ENCODE data around the gene IDUA. TPM values are rescaled to one million over a fixed set of nuclear protein-coding genes. Genes with fewer than 3 reads are reported as not detected.

The IDUA gene
- 2.0 and 20.7 TPM in 2 replicates for total RNA-seq

DNA sequence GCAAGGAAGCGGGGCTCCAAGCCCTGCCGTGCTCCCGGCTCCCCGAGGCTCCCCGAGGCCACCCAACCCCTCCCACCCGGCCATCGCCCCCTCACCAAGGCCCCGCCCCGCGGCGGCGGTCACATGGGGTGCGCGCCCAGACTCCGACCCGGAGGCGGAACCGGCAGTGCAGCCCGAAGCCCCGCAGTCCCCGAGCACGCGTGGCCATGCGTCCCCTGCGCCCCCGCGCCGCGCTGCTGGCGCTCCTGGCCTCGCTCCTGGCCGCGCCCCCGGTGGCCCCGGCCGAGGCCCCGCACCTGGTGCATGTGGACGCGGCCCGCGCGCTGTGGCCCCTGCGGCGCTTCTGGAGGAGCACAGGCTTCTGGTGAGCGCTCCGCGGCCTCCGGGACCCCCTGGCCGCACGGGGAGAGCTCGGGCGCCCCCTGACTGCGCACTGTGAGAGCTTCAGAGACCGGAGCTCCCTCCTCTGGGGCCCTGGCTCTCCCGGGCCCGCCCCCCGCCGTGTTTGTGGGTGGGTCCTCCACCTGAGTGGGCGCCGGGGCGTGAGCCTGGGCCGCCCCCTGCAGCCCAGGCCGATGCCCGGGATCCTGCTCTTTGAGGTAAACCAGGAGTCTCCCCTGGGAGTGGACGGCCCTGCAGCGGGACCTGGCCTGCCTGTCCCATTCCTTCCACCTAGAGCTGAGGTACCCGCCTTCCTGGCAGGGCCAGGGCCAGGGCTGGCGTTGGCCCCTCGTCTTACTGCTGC lies at the start of gene IDUA:
IDUA (plus strand) TSS at position 166 of the 745 bp plus-strand sequence; CDS start at position 207, 41 bp downstream.

DNA sequence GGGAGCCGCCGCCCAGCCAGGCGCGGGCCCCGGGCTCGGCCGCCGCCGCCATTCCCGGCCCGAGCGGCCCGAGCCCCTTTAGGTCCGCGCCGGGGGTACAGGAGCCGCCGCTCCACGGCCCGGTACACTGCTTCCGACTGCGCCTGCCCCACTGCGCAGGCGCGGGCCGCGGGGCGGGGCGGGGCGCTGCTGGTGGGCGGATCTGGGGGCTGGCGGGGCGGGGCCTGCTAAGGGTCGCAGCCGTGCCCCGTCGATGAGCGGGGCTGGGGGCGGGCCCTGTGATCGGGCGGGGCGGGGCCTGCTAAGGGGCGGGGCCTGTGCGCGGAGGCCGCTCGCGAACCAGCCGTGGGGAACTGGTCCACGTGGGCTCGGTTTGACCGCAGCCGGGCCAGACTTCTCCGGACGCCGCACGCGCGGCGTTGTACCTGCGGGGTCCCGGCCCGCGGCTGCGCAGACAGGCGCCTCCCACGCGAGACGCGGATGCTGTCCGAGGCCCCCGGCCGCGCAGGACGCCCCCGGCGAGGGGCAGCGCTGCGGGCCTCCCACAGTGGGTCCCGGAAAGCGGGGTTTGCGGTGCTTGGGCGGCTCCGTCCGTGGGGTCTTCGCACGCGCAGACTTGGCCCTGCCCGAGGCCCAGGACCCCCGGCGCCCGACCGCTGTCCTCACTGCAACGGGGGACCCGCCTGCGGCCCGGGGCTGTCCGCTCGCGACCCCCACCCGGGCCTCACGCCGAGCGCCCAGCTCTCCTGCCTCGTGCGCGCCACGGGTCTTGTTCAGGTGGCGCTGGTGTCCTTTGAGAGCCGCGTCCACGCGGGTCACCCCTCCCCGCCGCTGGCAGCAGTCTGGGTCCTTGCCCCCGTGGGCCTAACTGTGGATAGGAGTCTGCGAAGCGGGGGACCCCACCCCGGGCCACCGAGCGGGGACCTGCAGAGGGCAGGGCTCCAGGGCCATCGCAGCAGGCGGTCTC lies 13.1 kb upstream of the IDUA start, which contains the start of gene DGKQ:
DGKQ (minus strand) TSS at position 139 of the 967 bp plus-strand sequence; CDS start at position 52, 87 bp downstream.

DNA sequence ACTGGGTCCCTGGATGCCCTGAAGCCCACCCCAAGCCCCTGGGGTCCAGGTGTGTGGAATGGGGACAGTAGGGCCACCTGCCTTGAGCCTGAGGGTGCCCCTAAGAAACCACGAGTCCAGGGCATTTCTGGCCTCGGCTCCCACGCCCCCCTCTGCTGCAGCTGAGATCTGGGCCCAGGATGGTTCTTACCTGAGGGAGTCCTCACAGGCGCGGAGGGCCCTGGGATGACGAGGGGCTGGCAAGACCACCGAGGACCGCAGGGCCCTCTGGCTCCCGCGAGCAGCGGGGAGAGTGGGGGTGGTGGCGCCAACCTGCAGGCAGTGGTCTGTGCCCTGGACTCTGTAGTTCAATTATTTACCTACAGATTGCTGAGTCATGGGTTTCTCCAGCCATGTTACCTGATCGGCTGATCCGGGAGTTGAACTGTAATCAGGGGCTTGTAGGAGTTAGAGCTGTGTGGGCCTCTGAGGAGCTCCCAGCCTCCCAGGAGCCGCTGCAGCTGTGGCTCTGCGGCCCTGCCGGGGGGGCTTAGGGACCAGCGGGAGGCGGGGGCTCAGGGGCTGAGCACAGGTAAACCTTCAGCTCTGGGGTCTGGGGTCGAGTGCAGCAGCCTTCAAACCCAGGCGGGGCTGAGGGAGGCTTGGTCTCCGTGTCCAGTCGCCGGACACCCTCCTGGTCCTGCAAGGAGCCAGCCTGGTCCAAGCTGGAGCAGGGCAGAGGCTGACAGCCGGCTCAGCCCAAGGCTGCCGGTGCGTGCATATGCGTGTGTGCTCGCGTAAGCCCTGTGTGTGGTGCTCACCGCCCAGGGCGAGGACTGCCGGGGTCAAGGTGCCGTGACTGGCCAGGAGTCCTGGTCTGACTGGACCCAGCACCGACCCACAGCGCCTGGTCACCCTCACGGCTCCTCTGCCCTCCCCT lies 6.5 kb downstream of the IDUA start, which contains the start of gene SLC26A1:
SLC26A1 (minus strand) TSS at position 294 of the 919 bp plus-strand sequence. CDS start 1,701 bp downstream, outside the sequence.

DNA sequence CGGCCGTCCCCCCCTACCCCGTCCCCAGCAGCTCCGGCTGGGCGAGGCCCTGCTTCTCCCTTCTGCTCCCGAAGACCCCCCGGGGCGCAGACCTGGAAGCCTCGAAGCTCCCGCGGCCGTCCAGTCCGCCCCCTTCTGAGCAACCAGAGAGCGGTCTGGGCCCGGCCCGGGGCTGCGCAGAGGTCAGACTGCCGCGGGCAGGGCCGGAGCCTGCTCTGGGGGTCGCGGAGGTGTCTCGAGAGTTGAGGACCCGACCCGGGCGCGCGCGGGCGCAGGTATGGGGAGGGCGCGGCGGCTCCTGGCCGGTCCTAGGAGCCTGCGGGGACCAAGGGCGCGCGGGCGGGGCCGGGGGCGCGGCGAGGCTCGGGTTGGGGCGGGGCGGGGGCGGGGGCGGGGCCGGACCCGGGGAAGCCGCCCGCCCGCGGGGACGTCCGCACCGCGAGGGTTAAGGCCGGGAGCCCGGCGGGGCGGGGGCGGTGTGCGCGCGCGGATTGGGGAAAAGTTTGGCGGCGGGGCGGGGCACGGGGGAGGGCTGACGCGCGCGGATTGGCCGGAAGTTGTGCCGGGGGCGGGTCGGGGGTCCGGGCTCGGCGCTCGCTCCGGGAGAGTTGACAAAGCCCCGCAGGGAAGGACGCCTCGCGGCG lies 24.3 kb downstream of the IDUA start, which contains the start of gene FGFRL1:
FGFRL1 (plus strand) TSS at position 605 of the 644 bp plus-strand sequence. CDS start 860 bp downstream, outside the sequence.

Other genes with a start within 250 kb of the IDUA start
- 0.16 and 1.8 TPM in 2 replicates for gene CPLX1, start 160.9 kb upstream of the IDUA start, total RNA-seq
- gene GAK, start 54.7 kb upstream of the IDUA start, total RNA-seq, result 98.2 and 116 TPM in 2 replicates
- 17.3 and 36.3 TPM in 2 replicates for gene TMEM175, start 54.6 kb upstream of the IDUA start, total RNA-seq
- gene DGKQ, start 13.5 kb upstream of the IDUA start, total RNA-seq, result 10.8 and 14.3 TPM in 2 replicates
- 0.16 and 0.51 TPM in 2 replicates for gene SLC26A1, start 6.4 kb downstream of the IDUA start, total RNA-seq
- gene FGFRL1, start 24.6 kb downstream of the IDUA start, total RNA-seq, result 60.5 and 72.2 TPM in 2 replicates
- gene RNF212, start 126.5 kb downstream of the IDUA start, total RNA-seq, result 1.5 and 3.7 TPM in 2 replicates
- 17.1 and 83.5 TPM in 2 replicates for gene SPON2, start 185.5 kb downstream of the IDUA start, total RNA-seq

All from mesangial cell (primary cell).